OCI-LY3 (cell line): Measurements from ENCODE around the gene MTHFD2L.

Source experiments
- EZH2phosphoT487 ChIP-seq: fragments of 200-600 bp; shearing (Covaris generic); IDR thresholded peaks from 2 replicates; pipeline ENCODE4 v1.6.1; 2018; ENCODE audit warnings: antibody characterized with exemption, mixed run types, low read depth
- TF ChIP-seq, protein P1 (sequence below): fragments of 200-600, 300-600 bp; sonication (generic); IDR thresholded peaks from 2 replicates; pipeline ENCODE4 v1.5.1; 2014; ENCODE audit warnings: antibody characterized with exemption, low read length, low read depth

DNA sequence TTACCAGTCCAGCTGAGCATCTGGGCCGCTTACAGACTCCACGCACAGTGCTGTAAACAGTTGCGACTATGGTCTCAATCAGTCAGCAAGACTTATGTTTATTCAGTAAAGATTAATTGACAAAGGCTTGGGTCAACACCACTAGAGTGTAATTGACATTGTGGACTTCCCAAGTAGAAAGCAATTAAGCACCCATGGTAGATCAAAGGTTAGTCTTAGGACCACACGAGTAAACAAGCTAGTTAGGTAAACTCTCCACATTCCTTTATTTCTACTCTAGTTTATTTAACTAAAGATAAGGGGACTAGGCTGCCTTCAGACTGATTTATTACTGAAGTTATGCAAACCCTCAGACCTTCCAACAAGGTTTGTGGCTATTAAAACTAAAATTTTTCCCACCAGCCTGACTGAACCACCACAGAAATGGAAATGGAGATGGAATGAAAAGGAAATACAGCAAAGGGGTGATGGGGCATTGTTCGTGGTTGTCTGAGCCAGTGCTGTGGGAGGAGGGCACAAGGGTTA, 44.2 kb downstream of the MTHFD2L start:
- TF ChIP-seq, protein P1, sequence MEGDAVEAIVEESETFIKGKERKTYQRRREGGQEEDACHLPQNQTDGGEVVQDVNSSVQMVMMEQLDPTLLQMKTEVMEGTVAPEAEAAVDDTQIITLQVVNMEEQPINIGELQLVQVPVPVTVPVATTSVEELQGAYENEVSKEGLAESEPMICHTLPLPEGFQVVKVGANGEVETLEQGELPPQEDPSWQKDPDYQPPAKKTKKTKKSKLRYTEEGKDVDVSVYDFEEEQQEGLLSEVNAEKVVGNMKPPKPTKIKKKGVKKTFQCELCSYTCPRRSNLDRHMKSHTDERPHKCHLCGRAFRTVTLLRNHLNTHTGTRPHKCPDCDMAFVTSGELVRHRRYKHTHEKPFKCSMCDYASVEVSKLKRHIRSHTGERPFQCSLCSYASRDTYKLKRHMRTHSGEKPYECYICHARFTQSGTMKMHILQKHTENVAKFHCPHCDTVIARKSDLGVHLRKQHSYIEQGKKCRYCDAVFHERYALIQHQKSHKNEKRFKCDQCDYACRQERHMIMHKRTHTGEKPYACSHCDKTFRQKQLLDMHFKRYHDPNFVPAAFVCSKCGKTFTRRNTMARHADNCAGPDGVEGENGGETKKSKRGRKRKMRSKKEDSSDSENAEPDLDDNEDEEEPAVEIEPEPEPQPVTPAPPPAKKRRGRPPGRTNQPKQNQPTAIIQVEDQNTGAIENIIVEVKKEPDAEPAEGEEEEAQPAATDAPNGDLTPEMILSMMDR, result no peak
- TF ChIP-seq EZH2phosphoT487, result no peak
